NCI-H748 (cell line): Measurements from ENCODE around the gene TBC1D1.

Experiments used
- DNase-seq: peaks from one replicate; lab custom pipeline; 2025; ENCODE audit not compliant: unreplicated experiment; lab: John Stamatoyannopoulos, UW

TBC1D1 gene

DNA sequence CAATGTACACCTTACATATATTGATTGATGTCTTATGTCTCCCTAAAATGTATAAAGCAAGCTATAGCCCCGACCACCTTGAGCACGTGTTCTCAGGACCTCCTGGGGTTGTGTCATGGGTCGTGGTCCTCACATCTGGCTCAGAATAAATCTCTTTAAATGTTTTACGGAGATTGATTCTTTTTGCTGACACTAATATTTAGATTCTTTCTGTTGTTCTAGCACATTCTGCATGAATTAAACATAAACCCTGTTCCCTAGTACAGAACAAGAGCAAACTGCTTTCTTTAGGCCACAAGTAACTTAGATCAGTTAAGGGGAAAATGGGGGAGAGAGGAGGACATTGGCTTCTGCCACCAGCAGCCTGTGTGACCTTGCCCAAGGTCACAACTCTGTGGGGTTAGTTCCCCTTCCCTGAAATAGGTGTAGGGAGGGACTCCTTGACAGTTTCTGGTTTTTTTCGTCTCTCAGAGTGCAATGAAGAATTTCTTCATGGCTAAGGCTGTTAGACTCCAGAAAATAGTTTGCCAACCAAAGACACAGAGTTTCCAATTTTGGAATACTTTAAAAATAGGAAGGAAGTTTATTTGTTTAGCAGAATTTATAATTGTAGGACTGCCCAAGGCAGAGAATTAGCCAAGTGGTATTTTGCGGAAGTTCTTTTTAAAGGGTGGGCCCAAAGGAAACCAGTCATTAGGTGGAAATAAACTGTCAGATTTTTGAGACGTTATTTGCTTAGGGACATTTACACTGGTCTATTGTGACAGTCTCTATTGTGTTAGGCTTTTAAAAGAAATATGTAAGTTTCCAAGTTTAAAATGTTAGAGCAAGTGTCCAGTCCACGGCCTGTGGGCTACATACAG lies 98.7 kb downstream of the TBC1D1 start:
- no peak for DNase-seq

DNA sequence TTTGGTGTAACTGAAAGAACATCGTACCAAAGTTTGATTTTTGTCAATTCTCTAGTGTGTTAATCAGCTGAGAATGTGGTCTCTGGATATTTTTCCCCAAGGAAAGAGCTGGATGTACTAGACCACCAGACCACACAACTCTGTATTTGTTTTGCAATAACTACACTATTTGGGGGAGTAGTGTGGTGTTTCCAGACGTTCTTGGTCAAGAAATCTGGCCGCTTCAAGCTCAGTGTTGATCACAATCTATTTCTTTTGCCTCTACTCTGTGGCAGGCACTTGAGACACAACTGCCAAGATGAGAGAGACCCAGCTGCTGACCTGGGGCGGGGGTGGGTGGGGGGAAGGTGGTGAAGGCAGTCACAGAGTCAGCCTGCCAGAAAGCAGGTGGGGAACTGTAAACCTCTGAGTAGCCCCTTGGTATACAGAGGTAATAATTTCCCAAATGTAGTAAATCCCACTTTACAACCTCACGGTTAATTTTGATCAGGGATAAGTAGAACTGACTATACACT lies 99.9 kb downstream of the TBC1D1 start:
- DNase-seq, result no peak

DNA sequence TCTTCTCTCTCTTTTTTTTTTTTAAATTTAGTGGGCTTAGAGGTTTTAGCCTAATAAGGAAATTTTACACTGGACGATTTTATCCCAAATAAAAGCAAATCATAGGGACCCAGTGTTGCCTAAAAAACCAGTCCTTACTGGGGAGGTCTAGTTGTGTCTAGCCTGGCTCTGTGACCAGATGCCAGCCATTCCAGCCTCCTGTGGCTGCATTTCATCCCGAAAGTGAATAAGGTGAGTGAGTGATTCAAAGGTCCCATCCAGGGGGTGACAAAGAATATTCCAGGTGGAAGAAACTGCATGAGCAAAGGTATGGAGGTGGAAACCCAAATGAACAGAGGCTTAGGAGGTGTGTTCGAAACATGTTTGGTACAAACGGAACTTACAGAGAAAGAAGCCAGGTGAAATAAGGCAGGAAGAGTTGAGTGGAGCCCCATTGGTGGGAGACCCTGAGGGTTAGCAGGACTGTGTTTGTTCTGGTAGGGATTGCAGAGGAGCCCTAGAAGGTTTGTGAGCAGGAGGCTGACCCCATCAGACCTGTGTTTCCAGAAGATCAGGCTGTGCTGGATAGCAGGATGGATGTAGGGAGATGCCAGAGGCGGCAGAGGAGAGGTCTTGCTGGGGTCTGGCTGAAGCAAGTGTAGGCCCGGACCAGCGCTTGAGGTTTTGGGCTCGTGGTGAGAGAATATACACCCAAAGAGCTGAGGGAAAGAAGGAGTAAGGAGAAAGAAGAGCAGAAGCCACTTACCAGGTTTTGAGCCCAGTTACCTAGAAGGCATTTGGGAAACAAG lies 100.9 kb downstream of the TBC1D1 start:
- DNase-seq, result no peak

DNA sequence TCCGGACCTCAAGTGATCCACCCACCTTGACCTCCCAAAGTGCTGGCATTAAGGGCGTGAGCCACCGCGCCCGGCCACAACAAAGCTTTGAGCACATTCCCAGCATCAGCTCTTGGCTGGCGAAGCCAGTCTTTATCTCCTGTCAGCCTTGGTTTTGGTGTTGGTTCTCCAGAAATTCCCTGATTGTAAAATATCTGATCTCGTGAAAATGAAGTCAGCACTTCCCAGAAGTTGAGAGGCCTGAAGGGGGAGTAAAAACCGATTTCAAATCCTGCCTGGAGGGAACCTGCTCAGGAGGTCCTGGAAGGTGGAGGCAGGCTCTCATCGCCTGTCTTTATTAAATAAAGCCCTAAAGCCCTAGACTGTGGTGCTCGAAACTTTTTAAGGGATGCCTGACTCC lies 102.9 kb downstream of the TBC1D1 start:
- DNase-seq, result no peak

DNA sequence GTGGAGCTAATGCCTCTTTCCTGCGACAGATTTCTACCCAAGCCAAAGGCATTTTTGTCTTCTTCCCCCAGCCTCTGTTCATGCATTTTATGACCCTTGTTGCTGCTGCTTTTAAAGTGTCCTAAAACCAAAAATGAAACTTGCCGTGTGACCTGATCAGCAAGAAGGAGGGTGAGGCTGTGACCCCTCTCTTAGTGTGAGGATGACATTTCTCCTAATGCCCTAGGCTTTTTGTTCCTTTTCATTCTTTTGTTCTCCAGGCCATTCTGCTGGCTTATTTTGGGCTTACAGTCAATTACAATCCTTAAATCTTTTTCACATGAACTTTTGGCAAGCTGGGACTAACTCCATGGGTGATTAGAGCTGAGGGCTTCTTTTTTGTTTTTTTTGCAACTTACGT lies 103.7 kb downstream of the TBC1D1 start:
- no peak for DNase-seq

DNA sequence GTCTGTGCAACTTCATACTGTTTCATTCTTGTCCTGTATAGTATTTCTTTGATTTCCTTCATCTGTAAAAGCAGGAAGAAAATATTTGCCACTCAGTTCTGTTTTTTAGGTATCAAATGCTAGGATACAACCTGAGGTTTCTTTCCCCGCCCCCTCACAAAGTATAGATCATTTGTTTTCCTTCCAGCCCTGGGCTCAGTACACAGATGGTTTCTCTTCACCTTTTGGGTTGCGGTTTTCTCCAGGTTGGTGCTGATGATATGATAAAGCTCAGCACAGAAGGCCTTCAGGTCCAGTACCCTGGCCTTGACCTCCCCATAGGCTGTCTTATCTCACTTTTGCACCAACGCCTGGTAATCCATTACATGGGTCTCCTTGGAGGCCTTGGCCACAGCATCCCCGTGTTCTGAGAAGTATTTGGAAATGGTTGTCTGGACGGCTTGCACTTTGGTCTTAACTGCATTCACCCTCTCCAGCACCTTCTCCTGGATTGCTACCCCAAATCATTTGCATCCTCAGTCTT lies 104.5 kb downstream of the TBC1D1 start:
- no peak for DNase-seq

DNA sequence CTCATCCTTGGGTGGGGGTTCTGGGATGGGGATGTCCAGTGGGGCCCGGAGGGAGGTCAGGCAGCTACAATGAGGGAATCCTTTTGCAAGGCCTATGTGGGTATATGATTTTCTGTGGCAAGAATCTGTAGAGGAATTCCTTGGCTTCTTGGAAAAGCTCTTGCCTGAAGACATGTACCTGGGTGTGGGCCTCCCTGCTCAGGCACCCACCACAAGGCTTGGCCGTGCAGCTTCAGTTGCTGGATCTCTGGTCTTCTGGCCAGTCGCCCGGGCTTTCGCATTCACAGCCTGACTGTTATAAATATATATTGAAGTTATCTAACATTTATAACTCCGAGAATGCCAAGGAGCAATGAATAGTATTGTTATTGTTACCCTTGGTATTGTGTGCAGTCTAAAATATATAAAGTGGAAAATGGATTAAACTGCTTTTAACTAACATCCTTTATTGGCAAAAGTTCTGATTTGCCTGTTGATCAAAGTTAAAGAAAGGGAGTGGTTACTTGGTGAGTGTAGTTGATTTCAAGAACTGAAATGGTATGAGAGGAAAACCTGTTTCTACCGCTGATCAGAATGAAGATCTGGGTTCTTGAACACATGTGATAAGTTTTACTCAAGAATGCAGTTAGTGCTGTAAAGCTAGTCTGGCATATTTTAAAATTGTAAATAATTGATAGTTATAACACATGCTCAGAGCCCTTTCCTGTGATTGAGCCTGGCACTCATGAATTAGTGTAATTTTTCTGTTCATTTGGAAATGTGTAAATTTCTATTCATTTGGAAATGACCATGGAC lies 105.3 kb downstream of the TBC1D1 start:
- no peak for DNase-seq

DNA sequence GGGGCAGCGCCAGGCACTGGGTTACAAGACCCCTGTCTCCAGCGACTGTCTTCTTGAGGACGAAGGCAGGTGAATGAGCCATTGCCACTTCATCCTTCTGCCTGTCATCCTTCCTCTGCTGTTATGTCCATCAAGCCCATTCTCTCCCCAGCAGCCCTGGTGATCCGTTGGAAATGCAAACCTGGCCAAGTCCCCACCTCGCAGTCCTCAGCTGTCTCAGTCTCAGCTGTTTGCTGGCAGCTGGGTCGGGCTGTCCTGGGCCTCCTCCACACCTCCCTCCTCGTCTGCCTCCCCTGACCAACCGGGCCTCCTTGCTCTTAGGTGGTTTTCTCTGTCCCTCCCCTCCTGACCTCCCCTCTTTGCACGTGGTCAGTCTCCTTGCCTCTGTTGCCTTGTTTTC lies 107.3 kb downstream of the TBC1D1 start:
- no peak for DNase-seq

DNA sequence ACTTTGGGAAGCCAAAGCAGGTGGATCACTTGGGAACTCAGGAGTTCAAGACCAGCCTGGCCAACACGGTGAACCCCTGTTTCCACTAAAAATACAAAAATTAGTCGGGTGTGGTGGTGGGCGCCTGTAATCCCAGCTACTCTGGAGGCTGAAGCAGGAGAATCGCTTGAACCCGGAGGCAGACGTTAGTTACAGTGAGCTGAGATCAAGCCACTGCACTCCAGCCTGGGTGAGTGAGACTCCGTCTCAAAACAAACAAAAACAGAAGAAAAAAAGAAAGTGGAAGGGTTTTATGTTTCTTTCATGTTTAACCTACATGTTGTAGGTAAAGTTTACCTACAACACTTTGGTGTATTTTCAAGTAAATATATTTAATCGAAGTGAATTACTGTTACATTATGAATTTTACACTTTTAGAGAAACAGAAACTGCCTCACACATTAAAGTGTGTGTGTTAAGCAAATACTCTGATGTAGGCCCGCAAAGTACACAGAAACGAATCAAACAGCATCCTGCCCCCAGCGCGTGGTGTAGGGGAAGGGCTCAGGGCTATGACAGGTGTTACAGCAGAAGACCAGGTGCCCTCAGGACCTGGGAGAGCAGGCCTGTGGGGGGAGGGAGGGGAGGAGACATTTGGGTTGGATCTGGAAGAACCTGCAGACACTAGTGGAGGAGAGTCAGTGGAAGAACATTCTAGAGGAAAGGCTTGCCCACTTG lies 108.3 kb downstream of the TBC1D1 start:
- DNase-seq, result peak; percentile 77

DNA sequence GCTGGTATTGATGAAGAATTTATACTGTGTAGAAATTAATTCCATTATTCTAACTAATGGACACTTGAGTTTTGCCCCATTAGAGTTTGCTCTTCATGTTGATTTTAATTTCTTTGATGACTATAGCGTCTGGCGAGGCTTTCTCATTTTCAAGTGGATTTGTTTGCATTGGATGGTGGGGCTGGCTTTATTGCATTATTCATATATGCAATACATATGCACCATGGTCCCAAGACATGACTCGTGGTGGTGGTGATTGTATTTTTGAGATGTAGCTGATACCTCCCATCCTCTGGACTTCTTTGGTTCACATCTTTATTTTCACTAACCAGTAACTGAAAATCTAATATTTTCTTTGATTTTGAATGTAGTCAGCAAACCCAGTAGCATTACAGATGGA lies 109.1 kb downstream of the TBC1D1 start:
- peak; percentile 5 for DNase-seq

DNA sequence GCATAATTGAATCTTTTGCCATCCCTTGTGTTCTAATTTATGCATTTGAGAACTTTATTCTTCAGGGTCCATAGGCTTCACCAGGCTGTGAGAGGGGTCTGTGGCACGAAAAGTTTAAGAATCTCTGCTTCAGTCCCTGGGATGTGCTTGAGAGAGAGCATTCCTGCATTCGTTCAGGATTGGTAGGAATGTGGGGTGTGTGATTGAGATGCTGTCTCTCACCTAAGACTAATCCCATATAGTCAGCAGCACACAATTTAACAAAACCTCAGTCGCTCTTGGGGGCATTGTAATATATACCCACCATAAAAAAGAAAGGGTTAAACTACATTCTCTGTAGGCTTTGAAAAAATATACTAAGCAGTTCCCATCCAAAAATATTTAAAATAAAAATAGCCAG lies 111.0 kb downstream of the TBC1D1 start:
- no peak for DNase-seq

DNA sequence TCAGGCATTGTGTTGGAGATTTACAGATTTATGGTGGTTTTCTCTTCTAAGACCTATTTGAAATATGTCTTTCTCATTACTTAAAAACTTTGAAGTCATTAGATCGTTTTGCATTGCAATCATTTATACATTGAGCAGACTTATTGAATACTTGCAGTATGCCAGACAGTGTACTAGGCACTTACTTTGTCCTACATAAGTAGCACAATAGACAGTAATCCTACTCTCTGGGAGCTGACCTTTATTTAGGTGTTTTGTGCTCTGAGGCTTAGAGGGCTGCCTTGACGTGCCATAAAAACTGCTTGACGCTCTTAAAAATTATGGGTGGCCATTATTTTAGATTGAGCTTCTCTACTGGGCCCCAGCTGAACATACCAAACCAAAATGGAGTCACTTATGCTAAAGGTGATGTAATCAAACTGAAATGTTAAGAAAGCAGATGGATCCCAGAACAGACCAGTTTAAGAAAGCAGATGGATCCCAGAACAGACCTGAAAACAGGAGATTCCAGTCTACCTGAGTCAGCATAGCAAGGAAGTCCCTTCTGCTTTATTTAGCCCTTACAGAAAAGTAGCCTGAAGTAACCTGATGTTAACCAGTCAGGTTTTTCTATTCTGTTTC lies 111.7 kb downstream of the TBC1D1 start:
- no peak for DNase-seq

DNA sequence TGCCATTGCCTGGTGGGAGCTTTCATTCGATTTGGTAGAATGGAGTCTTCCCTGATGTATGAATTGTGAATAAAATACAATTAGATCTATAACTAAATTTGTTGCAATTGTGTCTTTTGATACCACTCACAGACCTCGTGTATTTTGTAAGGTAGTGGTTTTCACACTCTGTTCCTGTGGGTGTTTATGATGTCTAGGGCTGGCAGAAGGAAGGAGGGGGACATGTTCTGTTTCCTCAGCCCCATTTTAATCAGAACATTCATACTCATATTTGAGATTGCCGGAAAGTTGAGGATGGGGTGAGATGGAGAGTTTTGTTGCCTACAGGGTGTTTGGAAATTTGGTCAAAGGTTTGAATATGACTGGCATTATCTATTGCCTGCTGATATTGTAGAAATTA lies 112.2 kb downstream of the TBC1D1 start:
- DNase-seq, result no peak

DNA sequence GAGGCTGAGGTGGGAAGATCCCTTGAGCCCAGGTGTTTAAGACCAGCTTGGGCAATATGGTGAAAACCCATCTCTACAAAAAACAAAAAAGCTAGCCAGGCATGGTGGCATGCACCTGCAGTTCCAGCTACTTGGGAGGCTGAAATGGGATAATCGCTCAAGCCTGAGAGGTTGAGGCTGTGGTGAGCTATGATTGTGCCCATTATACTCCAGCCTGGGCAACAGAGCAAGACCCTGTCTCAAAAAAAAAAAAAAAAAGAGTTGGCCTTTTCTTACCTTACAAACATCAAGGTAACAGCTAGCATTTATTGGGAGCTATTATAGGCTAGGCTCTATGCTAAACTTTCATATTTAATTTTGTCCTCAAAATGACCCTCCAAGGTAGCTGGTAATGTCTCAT lies 112.7 kb downstream of the TBC1D1 start:
- no peak for DNase-seq

DNA sequence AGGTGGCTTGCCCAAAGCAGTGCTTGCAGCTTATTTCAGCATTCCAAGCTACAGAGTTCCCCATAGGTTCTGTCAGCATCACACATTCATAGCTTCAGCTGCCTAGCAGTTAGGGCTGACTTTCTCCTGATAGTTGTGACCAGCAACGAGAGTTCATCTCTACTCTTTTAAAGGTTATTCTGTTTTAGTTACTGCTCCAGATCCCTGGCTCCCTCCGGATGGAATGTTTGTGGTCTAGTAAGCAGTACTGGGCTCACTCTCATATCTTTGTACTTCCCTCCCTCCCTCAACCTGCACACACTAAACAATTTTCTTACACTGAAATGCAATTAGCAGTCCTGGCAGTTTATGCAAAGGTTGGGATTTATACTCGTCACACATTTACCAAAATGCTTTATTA lies 113.2 kb downstream of the TBC1D1 start:
- no peak for DNase-seq

DNA sequence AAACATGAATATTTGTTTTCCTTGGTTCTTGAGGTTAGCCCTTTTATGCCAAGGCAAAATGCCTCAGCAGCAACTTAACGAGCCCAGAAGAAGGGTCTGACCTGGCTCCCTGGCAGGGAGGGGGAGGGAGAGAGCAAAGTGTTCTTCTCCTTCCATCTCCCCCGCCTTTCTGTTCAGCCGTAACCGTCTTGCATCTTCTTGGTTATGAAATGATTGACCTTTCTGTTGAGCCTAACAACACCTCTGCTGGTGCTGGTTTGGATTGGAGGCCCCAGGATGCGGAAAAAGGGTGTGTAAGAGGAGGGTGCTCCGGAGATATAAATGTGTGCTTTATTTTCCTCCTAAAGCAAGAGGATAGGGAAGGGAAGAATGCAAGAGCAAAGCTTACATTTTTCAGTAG lies 114.0 kb downstream of the TBC1D1 start:
- no peak for DNase-seq

DNA sequence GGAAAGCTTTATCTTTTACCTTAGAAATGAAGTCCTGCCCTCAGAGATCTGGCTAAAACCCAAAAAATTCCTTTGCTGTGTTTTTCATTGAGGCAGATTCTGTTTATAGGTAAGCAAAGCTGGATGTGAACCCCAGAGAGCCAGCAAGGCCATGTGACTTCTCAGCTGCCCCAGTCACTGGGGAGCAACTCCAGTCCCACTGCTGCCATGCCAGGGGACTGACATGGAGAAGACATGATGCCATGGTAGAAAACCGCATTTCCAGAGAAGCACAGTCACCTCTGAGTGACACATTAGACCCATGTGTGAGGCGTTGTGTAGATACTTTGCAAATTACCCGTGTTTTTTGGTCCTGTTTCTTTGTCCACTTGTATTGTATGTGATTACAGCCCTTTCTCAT lies 114.8 kb downstream of the TBC1D1 start:
- DNase-seq, result no peak

DNA sequence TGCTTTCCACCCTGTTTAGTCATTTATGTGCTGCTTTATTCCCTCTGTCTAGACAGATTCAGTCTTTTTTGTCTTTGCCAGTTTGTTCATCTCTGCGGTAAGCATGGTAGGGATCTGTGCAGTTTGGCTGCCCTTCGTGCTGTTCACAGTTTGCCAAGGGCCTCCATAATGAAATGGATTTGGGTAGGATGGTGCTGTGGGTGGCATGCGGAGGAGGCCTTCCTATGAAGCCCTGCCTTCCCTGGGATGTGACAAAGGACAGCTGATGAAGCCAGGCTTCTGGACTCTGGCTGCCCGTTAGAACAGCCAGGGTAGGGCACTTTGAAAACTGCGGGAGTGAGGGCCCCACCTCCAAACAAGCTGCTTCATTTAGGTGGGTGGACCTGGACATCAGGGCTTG lies 116.8 kb downstream of the TBC1D1 start:
- DNase-seq, result no peak

DNA sequence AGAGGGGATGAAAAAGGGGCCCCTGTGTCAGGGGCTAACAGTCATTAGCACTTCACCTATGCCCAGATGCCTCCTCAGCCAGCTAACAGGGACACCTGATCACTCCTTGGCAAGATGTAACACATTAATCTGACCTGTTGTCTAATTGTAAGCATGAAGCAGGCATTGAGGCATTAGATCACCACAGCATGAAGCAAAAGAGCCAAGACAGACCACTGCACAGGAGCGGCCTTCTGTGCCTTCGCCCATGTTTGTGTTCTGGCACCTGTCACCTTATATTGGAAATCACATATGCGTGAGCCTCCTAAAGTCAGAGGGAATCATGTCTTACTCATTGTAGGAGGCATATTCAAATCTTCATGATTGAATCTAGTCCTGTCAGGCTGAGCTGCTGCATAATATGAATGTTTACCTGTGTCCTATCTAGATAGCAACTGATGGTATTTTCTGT lies 117.7 kb downstream of the TBC1D1 start:
- DNase-seq, result no peak

DNA sequence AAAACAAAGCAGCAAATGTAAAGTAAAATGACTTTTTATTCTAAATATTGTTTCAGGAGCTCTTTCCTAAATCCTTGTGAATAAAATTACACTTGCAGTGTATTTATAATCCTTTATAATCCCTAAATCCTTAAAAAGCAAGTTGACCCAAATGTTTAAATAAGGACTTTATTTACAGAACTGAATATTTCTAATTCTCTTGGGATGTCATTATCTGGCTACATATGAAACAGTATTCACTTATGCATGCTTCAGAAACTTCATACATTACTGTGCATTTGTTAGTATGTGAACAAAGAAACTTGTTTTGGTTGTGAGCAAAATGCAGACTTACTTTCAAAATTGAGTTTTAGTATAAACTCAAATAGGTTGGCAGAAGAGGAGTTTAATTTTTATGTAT lies 118.5 kb downstream of the TBC1D1 start:
- DNase-seq, result no peak
